ENCODE measurements around the gene ANXA7.

DNA sequence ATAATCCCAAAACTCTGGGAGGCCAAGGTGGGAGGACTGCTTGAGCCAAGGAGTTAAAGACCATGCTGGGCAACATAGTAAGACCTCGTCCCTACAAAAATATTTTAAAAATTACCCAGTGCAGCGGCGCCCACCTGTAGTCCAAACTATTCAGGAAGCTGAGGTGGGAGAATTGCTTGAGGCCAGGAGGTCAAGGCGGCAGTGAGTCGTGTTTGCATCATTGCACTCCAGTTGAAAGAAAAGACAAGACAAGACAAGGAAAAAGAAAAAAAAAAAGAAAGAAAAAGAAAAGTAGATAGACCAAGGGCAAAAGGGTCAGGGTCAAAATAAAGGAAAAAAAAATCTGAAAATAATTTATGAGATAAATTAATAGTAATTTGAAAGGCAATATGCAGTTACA lies 5.8 kb downstream of the ANXA7 start:
- TF ChIP-seq, protein P1, sequence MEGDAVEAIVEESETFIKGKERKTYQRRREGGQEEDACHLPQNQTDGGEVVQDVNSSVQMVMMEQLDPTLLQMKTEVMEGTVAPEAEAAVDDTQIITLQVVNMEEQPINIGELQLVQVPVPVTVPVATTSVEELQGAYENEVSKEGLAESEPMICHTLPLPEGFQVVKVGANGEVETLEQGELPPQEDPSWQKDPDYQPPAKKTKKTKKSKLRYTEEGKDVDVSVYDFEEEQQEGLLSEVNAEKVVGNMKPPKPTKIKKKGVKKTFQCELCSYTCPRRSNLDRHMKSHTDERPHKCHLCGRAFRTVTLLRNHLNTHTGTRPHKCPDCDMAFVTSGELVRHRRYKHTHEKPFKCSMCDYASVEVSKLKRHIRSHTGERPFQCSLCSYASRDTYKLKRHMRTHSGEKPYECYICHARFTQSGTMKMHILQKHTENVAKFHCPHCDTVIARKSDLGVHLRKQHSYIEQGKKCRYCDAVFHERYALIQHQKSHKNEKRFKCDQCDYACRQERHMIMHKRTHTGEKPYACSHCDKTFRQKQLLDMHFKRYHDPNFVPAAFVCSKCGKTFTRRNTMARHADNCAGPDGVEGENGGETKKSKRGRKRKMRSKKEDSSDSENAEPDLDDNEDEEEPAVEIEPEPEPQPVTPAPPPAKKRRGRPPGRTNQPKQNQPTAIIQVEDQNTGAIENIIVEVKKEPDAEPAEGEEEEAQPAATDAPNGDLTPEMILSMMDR (IDR thresholded peaks at IDR 0.05): no peak
- TF ChIP-seq, protein P2, sequence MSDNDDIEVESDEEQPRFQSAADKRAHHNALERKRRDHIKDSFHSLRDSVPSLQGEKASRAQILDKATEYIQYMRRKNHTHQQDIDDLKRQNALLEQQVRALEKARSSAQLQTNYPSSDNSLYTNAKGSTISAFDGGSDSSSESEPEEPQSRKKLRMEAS (CRISPR knock-in tag; IDR thresholded peaks at IDR 0.05): no peak
- TF ChIP-seq USF1 (CRISPR knock-in tag; IDR thresholded peaks at IDR 0.05) (no peak), CREM (CRISPR knock-in tag; IDR thresholded peaks at IDR 0.05) (no peak), HMGXB4 (CRISPR knock-in tag; IDR thresholded peaks at IDR 0.05) (no peak), ZNF263 (CRISPR knock-in tag; IDR thresholded peaks at IDR 0.05; ENCODE audit: low read depth) (no peak), ESRRA (CRISPR knock-in tag; IDR thresholded peaks at IDR 0.05; ENCODE audit: borderline replicate concordance) (no peak)

All from WTC11 (cell line).